Panc1 (cell line): Measurements from ENCODE around the gene JPH4. TPM values are rescaled to one million over a fixed set of nuclear protein-coding genes. Genes with fewer than 3 reads are reported as not detected.

Experiments
- ATAC-seq: fragments of 200-7000 bp; cut with Tn5 transposase; 2 replicates; pipeline ENCODE4 v1.9.1; 2020; ENCODE audit warnings: mild to moderate bottlenecking, moderate library complexity
- BruUV-seq: library from RNA; stranded (reverse); fragments of 400-500 nt; replicated peaks from 2 replicates; lab custom pipeline; 2021; lab: Mats Ljungman, UMichigan
- CTCF ChIA-PET: fragments of 300-600 bp; sonication (Branson Sonifier 250); formaldehyde crosslinking; loops from one replicate; lab custom pipeline; 2022; ENCODE audit warnings: antibody characterized with exemption; lab: Charles Lee
- POLR2A ChIA-PET: fragments of 300-600 bp; sonication (Branson Sonifier 250); formaldehyde crosslinking; loops from one replicate; lab custom pipeline; 2022; ENCODE audit warnings: antibody characterized with exemption; lab: Charles Lee
- DNase-seq: peaks from one replicate; pipeline ENCODE4 v3.0.0-alpha.2; 2010; ENCODE audit warnings: low read depth, low spot score
- H3K27ac ChIP-seq: 2 replicates; pipeline ENCODE4 v1.5.1; 2011; ENCODE audit warnings: mild to moderate bottlenecking, low read length, inconsistent platforms
- H3K27me3 ChIP-seq: fragments of 200-500 bp; sonication (Bioruptor generic); 2 replicates; pipeline ENCODE4 v1.6.0; 2014; ENCODE audit warnings: low read length, inconsistent platforms; ENCODE audit not compliant: control insufficient read depth, insufficient read depth
- H3K36me3 ChIP-seq: fragments of 200-500 bp; sonication (Bioruptor generic); 2 replicates; pipeline ENCODE4 v1.5.1; 2014; ENCODE audit warnings: inconsistent platforms, mild to moderate bottlenecking, low read length, moderate library complexity; ENCODE audit not compliant: control insufficient read depth, insufficient read depth
- H3K4me1 ChIP-seq: 2 replicates; pipeline ENCODE4 v1.5.1; 2011; ENCODE audit warnings: inconsistent platforms, mild to moderate bottlenecking, low read length, moderate library complexity; ENCODE audit not compliant: control insufficient read depth, insufficient read depth
- H3K4me3 ChIP-seq, 2 experiments: 2 replicates each; pipeline ENCODE4 v1.5.1; 2011 to 2012; ENCODE audit warnings: low read depth in 2 of 2, low read length in 2 of 2, mild to moderate bottlenecking in 2 of 2, inconsistent platforms in 1 of 2, moderate library complexity in 1 of 2
- H3K9me3 ChIP-seq: fragments of 200-500 bp; sonication (Bioruptor generic); 2 replicates; pipeline ENCODE4 v1.5.1; 2014; ENCODE audit warnings: low read depth, mild to moderate bottlenecking, inconsistent platforms, low read length, moderate library complexity; ENCODE audit not compliant: control insufficient read depth, insufficient read depth
- POLR2AphosphoS5 ChIP-seq: IDR thresholded peaks from 2 replicates; pipeline ENCODE4 v1.6.1; 2012; ENCODE audit warnings: mild to moderate bottlenecking, low read depth, low read length, moderate library complexity
- SIN3A ChIP-seq: IDR thresholded peaks from 2 replicates; pipeline ENCODE4 v1.6.1; 2012; ENCODE audit warnings: low read depth, mild to moderate bottlenecking, low read length, moderate library complexity, borderline replicate concordance; ENCODE audit not compliant: insufficient read depth
- TCF7L2 ChIP-seq: IDR thresholded peaks from 2 replicates; pipeline ENCODE4 v1.6.1; 2011; ENCODE audit warnings: mild to moderate bottlenecking, low read depth, low read length, inconsistent platforms
- in situ Hi-C: cut with HindIII; loops from 2 replicates; pipeline ENCODE4 v1.10.0; 2016; ENCODE audit warnings: low sequenced_read_pairs, low pct_unique_long_range_greater_than_20kb
- intact Hi-C: fragments of 100-400 bp; cut with micrococcal nuclease; formaldehyde crosslinking; loops from one replicate; pipeline ENCODE4 v1.10.0; 2022; ENCODE audit not compliant: unreplicated experiment
- total RNA-seq: library from RNA; stranded (reverse); gene quantifications from one replicate; pipeline ENCODE4 v1.2.1, GENCODE V29; 2021; ENCODE audit not compliant: unreplicated experiment
- TF ChIP-seq, protein P1 (sequence below), 2 experiments: IDR thresholded peaks; 2 replicates each; pipeline ENCODE4 v1.6.1; 2011 to 2012; ENCODE audit warnings: low read depth in 2 of 2, control low read depth in 1 of 2, low read length in 1 of 2, mild to moderate bottlenecking in 1 of 2, moderate library complexity in 1 of 2; ENCODE audit not compliant: insufficient read depth in 1 of 2
- TF ChIP-seq, protein P2 (sequence below): fragments of 450-650 bp; IDR thresholded peaks from 2 replicates; pipeline ENCODE4 v1.5.1; 2017; ENCODE audit warnings: mild to moderate bottlenecking

Gene JPH4
- total RNA-seq, 1 experiment from 2014 or later, result 0.05 TPM

DNA sequence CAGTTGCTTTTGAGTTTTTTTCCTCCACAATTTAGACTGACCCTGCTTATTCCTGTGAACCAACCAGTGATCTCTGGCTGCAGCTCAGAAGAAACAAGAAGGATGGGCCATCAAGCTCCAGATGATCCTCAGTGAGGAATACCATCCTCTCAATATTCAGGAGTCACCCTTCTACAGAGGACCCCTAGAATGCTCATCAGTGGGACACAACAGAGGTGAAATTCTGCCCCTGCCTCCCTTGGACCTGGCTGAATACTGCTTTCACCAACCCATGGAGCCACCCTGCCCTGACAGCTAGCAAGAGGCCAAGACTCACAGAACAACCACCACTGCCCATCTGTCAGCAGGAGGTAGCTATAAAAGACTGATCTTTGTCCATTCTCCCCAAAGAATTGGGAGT, 48.4 kb upstream of the JPH4 start:
- no peak for ATAC-seq
- H3K9me3 ChIP-seq, result peaks cover 15% of the 10 kb centered on the region; the same call in 1 of the 2 replicates
- in situ Hi-C loops (no loop called here), intact Hi-C loops (no loop called here)
- POLR2A ChIA-PET, result no interaction called here
- H3K4me1 ChIP-seq, result peaks cover 3% of the 10 kb centered on the region
- no TSS peak for BruUV-seq
- TF ChIP-seq POLR2AphosphoS5 (no peak), TCF7L2 (no peak)
- no peak overlapping the region for H3K4me3 ChIP-seq
- DNase-seq, result no peak
- no peaks in the 10 kb centered on the region for H3K27me3 ChIP-seq
- H3K27ac ChIP-seq, result no peak overlapping the region
- CTCF ChIA-PET, result interaction anchor here (0.6 kb wide), 1 partner anchor 138 kb away, joined by 4 read pairs; no protein-coding TSS in a partner anchor
- H3K36me3 ChIP-seq, result no peaks in the 10 kb centered on the region

DNA sequence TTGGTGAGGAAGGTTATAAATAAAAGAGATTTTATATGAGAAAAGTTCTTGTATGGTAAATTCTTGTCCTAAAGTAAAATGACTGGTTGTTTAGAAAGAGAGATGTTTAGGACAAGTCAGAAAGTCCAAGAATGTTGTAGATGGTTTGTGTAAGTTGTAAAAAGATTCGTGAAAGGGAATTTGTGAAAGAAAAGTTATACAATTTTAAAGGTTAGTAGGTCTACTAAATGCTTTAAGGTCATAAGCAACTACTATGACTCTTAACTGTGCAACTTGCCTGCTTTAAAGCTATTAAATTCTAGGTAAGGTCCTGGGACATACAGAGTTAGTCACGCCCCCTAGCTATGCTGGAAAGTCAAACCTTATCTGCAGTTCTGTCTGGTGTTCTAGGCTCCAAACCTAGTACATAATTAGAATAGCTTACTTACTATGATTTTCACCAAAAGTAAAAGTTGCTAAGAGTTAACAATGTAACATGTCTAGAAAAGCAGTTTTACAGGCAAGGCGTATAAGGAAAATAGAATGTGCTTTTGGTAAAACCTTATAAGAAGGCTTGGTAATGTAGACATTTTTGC, 46.3 kb upstream of the JPH4 start:
- peaks cover 15% of the 10 kb centered on the region; the same call in 1 of the 2 replicates for H3K9me3 ChIP-seq
- DNase-seq (no peak), ATAC-seq (no peak)
- ChIA-PET POLR2A (no interaction called here), CTCF (no interaction called here)
- H3K27ac ChIP-seq, result no peak overlapping the region
- H3K4me1 ChIP-seq, result no peaks in the 10 kb centered on the region
- H3K4me3 ChIP-seq, result no peak overlapping the region
- in situ Hi-C loops (no loop called here), intact Hi-C loops (no loop called here)
- no peaks in the 10 kb centered on the region for H3K27me3 ChIP-seq
- H3K36me3 ChIP-seq, result no peaks in the 10 kb centered on the region
- no peak for TF ChIP-seq POLR2AphosphoS5
- no peak for TF ChIP-seq SIN3A
- TF ChIP-seq TCF7L2, result no peak
- TF ChIP-seq, protein P1, sequence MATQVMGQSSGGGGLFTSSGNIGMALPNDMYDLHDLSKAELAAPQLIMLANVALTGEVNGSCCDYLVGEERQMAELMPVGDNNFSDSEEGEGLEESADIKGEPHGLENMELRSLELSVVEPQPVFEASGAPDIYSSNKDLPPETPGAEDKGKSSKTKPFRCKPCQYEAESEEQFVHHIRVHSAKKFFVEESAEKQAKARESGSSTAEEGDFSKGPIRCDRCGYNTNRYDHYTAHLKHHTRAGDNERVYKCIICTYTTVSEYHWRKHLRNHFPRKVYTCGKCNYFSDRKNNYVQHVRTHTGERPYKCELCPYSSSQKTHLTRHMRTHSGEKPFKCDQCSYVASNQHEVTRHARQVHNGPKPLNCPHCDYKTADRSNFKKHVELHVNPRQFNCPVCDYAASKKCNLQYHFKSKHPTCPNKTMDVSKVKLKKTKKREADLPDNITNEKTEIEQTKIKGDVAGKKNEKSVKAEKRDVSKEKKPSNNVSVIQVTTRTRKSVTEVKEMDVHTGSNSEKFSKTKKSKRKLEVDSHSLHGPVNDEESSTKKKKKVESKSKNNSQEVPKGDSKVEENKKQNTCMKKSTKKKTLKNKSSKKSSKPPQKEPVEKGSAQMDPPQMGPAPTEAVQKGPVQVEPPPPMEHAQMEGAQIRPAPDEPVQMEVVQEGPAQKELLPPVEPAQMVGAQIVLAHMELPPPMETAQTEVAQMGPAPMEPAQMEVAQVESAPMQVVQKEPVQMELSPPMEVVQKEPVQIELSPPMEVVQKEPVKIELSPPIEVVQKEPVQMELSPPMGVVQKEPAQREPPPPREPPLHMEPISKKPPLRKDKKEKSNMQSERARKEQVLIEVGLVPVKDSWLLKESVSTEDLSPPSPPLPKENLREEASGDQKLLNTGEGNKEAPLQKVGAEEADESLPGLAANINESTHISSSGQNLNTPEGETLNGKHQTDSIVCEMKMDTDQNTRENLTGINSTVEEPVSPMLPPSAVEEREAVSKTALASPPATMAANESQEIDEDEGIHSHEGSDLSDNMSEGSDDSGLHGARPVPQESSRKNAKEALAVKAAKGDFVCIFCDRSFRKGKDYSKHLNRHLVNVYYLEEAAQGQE (IDR thresholded peaks at IDR 0.05; ENCODE audit: insufficient read depth in 1 of 2, low read depth in 2 of 2, low read length in 1 of 2), result no peak
- TF ChIP-seq, protein P2, sequence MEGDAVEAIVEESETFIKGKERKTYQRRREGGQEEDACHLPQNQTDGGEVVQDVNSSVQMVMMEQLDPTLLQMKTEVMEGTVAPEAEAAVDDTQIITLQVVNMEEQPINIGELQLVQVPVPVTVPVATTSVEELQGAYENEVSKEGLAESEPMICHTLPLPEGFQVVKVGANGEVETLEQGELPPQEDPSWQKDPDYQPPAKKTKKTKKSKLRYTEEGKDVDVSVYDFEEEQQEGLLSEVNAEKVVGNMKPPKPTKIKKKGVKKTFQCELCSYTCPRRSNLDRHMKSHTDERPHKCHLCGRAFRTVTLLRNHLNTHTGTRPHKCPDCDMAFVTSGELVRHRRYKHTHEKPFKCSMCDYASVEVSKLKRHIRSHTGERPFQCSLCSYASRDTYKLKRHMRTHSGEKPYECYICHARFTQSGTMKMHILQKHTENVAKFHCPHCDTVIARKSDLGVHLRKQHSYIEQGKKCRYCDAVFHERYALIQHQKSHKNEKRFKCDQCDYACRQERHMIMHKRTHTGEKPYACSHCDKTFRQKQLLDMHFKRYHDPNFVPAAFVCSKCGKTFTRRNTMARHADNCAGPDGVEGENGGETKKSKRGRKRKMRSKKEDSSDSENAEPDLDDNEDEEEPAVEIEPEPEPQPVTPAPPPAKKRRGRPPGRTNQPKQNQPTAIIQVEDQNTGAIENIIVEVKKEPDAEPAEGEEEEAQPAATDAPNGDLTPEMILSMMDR, result no peak
- no TSS peak for BruUV-seq

DNA sequence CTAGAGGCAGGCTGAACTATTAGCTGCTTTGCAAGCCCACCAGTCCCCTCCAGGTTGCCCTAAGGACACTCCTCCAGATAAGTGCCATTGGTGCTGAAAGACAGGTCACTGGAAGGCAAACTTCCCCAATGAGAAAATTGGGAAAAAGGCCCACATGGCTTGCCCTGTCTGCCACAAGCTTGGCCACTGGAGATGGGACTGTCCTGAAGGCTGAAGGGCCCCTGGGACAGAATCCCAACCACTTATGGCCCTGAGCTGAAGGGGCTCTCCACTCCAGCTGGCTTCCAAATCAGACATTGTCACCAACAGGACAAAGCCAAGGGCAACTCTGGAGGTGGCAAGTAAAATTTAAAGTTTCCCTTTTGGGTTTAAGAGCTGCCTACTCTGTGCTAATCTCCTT, 45.4 kb upstream of the JPH4 start:
- Histone ChIP-seq H3K4me3 (no peak overlapping the region), H3K4me1 (no peaks in the 10 kb centered on the region), H3K27ac (no peak overlapping the region), H3K36me3 (no peaks in the 10 kb centered on the region), H3K27me3 (no peaks in the 10 kb centered on the region), H3K9me3 (peaks cover 15% of the 10 kb centered on the region; the same call in 1 of the 2 replicates)
- in situ Hi-C loops, result no loop called here
- BruUV-seq, result no TSS peak
- no peak for TF ChIP-seq SIN3A
- TF ChIP-seq, protein P2, result no peak
- TF ChIP-seq TCF7L2, result no peak
- ATAC-seq, result no peak
- DNase-seq, result no peak
- intact Hi-C loops, result no loop called here
- ChIA-PET POLR2A (no interaction called here), CTCF (no interaction called here)
